K562 treated with DMSO at 1 percent for 48 hours (cell line): ENCODE measurements around the gene SNW1. TPM values are rescaled to one million over a fixed set of nuclear protein-coding genes. Genes with fewer than 3 reads are reported as not detected.

Experiments used
- total RNA-seq: library from RNA; unstranded; fragments of 300-600 nt; gene quantifications from 2 replicates; pipeline ENCODE4 v1.2.3, GENCODE V29; 2022; ENCODE audit warnings: low replicate concordance; ENCODE audit errors: extremely low read depth

SNW1 gene
- total RNA-seq = not detected in 2 replicates

GRCh38 chr14:77760381-77761204 is at the start of gene SNW1:
SNW1 (minus strand) TSS chr14:77761156; CDS start chr14:77761127, 29 bp downstream.

GRCh38 chr14:77799863-77800730 is 39.1 kb upstream of the SNW1 start, which contains the start of gene ADCK1:
ADCK1 (plus strand) TSS chr14:77800109; CDS start chr14:77818979, 18,870 bp downstream.

GRCh38 chr14:77707724-77708408 is 53.1 kb downstream of the SNW1 start, which contains the start of the genes ALKBH1 and SLIRP:
ALKBH1 (minus strand) TSS chr14:77708023; CDS start chr14:77708004, 19 bp downstream.
SLIRP (plus strand) TSS chr14:77708103; CDS start chr14:77708112, 9 bp downstream.

Other genes starting within 250 kb of the SNW1 start
- not detected in 2 replicates for gene SPTLC2, start 144.5 kb downstream of the SNW1 start, total RNA-seq
- gene ALKBH1, start 53.1 kb downstream of the SNW1 start, total RNA-seq = not detected in 2 replicates
- not detected in 2 replicates for gene SLIRP, start 53.1 kb downstream of the SNW1 start, total RNA-seq
- gene ADCK1, start 39.0 kb upstream of the SNW1 start, total RNA-seq = not detected in 2 replicates